ENCODE results near the gene CD151.
A peak's percentile ranks its signal among the peaks of the same experiment; 100 is the strongest.

Gene CD151

DNA sequence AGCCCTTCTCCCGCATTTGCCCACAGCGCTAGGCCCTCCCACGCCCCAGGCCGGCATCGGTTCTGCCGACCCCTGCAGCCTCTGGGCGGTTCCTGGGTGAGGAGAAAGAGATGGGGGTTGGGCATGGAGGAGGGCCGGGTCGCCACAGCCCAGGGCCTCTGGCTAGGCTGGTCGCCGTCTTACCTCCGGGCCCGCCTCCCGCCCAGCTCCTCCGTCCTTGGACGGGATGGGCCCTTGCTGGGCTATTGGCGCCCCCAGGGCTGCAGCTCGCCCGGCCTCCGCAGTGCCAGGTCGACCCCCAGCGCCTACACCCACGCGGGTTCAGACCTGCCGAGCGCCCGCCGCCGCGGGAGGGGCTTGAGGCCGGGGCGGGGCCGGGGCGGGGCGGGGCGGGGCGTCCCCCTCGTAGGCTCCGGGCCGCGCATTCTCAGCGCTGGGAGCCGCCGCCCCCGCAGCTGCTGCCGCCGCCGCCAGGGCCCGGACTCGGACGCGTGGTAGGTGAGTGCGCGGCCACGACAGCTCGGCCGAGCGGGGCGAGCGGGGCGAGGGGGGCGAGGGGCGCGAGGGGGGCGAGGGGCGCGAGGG is at the start of gene CD151:
CD151 (plus strand) TSS at position 424 of the 585 bp plus-strand sequence. CDS start 3,118 bp downstream, outside the sequence.
- no peak for TF ChIP-seq GATA1 (IDR thresholded peaks at IDR 0.05; ENCODE audit: low read depth, low read length)
- no peak for TF ChIP-seq POLR2A (IDR thresholded peaks at IDR 0.05; ENCODE audit: low read length)
- DNase-seq = peak; percentile 78 to 85

DNA sequence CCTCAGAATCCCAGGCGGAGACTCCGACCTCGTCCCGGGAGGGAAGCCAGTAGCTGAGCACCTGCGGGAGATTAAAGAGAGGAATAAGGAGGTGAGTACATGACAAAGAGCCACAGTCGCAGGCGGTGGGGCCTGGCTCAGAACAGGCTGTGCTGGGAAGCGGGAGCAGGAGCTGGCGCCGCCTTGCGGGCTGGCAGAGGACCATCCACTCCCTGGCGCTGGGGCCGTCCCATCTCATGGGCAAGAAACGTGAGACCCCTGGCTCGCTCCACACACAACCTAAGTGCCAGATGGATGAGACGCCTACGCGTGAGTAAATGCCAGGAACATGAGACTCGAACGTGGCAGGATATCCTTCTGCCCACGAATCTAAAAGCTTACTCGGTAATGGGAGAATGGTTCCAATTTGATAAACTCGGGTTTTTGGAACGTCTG is 49.2 kb upstream of the CD151 start:
- TF ChIP-seq POLR2A (IDR thresholded peaks at IDR 0.05; ENCODE audit: low read length) (no peak), GATA1 (IDR thresholded peaks at IDR 0.05; ENCODE audit: low read depth, low read length) (no peak)
- DNase-seq = peak; percentile 67 to 76

DNA sequence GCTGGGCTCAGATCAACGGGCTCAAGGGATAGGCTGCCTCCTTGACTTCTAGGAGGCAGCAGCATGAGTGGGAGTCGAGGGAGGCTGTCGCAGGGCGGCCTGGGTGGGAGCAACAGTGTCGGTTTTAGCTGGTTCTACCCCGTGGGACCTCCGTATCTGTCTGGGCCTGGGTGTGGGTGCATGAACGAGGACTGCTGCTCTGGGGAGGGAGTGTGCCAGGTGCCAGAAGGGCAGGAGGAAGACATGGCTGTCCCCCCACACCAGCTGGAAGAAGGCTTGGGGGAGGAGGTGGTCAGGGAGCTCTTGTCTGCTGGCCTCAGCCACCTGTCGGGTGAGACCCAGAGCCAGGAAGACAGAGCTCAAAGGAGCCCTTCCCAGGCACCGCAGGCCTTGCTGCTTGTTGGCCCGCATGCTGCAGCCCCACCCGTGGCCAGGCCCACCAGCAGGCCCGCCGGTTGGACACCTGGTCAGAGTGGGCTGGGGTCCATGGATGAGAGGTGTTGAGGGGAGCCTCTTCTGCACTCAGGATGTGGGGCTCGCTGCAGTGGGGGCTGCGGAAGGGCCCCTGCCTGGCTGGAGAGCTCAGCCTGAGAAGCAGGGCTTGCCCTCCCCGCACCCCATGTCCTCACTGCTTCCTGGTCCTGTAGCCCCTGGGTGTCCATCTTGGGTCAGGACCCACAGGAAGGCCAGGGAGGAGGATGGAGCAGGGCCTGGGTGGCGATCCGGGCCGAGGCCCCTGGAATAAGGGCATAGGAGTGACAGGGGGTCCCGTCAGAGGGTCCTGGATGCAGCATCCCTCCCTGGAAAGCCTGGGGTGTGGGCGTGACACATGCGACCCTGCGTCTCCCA is 46.3 kb upstream of the CD151 start:
- no peak for DNase-seq
- TF ChIP-seq GATA1 (IDR thresholded peaks at IDR 0.05; ENCODE audit: low read depth, low read length) (no peak), POLR2A (IDR thresholded peaks at IDR 0.05; ENCODE audit: low read length) (no peak)

DNA sequence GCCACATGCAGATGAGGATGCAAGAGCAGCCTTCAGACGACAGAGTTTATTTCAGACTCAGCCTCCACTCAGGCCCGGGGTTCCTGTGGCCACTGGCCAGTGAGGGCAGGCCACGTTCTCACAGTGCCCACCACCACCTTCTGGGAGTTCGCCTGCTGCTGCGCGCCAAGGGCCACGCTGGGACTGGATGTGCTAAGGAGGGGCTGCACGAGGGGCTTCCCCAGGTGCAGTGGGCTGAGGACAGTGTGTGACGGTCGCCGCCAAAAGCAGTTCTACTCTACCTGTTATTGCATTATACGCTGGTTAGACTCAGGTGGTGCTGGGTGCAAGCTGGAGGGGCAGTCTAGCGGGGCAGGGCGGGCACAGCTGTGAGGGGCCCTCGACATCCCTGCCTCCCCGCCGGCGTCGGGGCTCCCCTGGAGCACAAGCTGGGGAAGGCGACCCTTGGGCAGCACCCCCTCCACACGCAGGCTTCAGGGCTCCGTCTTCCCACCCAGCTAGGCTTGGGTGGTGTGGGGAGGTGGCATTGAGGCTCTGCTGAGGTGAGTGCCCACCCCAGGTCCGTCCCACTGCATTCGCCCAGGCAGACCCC is 45.6 kb upstream of the CD151 start:
- no peak for TF ChIP-seq GATA1 (IDR thresholded peaks at IDR 0.05; ENCODE audit: low read depth, low read length)
- no peak for TF ChIP-seq POLR2A (IDR thresholded peaks at IDR 0.05; ENCODE audit: low read length)
- DNase-seq = no peak

DNA sequence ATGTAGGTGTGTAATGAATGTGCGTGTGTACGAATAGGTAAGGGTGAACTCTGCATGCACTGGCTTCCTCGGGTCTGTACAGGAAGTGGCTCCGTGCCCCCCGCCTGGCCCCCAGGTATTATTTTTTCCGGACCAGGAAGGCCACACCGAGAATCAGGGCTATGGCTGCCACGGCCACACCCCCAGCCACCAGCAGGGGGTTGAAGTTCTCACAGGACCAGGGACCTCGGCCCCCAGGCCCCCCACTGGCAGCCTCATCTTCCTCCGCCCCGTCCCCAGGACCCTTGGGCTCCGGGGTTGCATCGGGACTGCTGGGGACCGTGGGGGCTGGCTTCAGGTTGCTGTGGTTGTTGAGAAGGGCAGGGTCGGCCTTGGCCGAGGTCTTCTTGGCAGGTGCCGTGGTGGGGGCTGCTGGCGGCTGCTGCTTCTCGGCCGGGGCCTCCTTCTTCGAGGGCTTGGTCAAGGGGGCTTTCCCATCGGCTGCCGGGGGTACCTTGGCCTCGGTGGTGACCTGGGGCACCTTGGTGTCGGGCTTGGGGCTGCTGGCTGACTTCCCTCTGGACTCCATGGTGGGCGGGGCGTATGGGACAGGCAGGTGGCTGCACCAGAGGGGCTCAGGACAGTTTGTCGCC is 44.6 kb upstream of the CD151 start:
- TF ChIP-seq POLR2A (IDR thresholded peaks at IDR 0.05; ENCODE audit: low read length) = no peak
- no peak for DNase-seq

DNA sequence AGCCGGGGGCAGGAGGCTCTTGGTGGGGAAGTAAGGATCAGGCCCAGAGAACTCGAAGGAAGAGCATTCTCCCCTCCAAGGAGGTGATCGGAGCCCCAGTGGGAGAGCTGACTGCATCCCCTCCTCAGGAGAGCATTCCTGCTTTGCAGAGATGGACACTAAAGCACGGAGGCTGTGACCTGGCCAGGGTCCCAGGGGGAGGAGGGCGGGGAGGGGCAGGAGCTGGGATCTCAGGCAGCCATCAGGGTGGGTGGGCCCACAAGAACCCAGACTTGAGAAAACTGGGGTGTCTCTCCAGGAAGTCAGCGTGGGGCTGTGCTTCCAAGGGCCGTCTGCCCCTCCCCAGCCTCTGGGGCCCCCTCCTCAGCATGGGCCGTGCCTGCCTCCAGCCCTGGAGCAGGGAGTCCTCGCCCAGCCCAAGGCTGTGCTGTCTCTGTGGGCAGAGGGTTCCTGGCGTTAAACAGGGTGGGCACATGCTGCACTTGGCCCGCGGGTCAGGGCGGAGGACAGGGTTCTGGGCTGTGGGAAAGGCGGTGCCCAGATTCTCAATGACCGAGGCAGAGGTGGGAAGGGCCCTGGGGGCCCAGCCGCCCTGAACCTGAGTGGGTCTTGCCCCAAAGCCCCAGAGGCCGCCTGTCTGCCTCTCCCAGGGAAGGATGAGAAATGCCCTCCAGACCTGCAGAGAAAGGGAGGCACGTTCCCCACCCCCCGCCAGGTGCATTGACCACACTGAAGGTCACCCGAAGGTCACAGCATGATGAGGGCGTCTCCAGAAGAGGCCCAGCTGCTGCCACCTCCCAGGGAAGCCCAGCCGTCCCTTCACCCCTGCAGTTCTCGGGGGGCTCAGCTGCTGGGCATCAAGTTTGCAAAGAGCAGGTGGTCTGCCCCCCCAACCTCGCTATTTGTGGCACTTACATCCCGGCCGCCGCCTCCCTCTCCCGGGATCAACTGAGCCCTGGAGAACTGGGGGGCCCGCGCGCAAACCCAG is 43.5 kb upstream of the CD151 start:
- no peak for TF ChIP-seq POLR2A (IDR thresholded peaks at IDR 0.05; ENCODE audit: low read length)
- TF ChIP-seq GATA1 (IDR thresholded peaks at IDR 0.05; ENCODE audit: low read depth, low read length) = no peak
- no peak for DNase-seq

DNA sequence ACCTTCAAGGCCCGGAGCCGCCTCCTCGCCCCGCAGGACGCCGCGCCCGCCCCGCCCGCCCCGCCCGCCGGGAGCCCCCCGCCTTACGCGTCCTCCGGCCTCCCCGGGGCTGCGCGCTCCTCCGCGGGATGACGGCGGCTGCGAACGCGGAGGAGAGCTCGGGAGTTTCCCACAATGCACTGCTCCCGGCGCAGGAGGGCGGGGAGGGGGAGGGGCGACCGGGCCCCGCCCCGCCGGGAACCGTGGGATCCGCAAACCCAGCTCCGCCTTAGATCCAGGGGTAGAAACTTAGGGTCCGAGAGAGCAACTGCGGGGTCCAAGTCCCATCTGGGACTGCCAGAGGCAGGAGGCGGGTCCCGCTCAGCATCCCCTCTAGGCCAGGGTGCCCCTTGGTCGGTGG is 42.8 kb upstream of the CD151 start, which contains the start of gene CEND1:
CEND1 (minus strand) TSS at position 148 of the 400 bp plus-strand sequence. CDS start 1,514 bp downstream, outside the sequence.
- DNase-seq = peak in 1 of 2 experiments; percentile 41
- TF ChIP-seq POLR2A (IDR thresholded peaks at IDR 0.05; ENCODE audit: low read length) (no peak), GATA1 (IDR thresholded peaks at IDR 0.05; ENCODE audit: low read depth, low read length) (no peak)

DNA sequence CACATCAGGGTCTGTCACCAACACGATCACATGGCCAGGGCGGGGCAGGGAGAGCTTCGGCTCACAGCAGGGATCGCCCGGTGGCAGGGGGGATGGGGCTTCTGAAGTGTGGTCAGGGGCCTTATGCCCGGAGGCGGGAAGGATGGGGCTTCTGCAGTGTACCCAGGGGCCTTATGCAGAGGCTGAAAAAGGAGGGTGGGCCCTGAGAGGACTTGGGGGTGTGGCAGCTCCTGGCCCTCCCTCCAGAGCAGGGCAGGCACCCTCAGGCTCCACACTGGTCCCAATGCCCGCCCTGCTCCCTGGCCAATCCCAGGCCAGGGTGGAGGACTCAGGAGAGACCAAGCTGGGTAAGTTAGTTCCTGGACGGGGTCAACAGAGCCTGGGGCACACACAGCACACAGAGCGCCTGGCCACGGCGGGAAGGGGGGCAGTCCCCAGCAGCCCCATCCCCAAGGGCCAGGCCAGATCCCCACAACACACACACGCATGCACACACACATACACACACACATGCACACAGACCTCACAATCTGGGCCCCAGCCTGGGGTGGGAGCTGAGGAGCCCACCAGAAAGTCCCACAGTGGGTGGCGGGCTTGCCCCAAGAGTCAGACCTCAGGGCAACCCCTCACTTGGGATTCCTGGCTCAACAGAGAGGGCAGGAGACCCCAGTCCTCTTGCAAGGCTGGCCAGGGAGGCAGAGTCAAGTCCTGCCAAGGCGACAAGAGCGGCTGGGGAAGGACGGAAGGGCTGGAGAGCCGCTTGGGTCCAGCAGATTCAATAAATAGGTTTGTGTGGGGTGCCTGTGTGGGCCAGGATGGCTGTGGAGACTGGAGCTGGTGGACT is 41.8 kb upstream of the CD151 start:
- TF ChIP-seq POLR2A (IDR thresholded peaks at IDR 0.05; ENCODE audit: low read length) = no peak
- TF ChIP-seq GATA1 (IDR thresholded peaks at IDR 0.05; ENCODE audit: low read depth, low read length) = no peak
- no peak for DNase-seq

DNA sequence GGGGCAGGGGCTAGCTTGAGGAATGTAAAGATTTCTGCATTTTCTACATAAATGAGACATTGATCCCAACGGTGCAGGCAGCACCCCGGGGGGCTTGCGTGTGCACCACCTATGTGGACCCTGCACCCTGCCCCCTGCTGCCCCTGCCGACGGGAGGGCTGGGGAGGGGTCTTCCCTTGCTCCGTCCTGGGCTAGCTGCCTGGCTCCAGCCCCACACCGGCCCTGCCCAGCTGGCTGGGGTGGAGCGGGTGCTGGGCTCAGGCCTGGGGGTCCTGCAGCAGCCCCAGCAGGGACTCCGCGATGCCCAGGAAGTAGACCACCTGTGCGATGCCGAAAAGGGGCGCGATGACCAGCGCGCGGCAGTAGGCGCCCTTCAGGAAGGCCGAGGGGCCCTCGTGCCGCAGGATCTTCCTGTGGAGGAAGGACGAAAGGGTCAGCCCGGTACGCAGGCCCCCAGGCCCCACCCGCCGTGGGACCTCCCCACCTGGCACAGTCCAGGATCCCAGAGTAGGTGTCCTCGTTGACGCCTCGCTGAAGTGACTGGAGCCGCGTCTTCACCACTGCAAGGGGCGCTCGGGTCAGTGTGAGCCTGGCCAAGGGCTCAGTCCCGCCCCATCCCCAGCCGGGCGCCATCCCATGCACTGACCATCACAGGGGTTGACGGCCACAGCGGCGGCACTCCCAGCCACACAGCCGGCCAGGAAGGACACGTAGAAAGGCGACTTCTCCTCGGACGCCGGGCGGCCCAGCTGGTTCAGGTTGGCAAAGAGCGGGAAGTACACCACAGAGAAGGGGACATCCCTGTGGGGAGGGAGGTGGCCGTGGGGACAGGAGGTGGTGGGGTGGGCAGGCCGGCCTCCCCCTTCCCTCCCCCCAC is 40.9 kb upstream of the CD151 start:
- DNase-seq = no peak
- TF ChIP-seq POLR2A (IDR thresholded peaks at IDR 0.05; ENCODE audit: low read length) = no peak
- TF ChIP-seq GATA1 (IDR thresholded peaks at IDR 0.05; ENCODE audit: low read depth, low read length) = no peak

DNA sequence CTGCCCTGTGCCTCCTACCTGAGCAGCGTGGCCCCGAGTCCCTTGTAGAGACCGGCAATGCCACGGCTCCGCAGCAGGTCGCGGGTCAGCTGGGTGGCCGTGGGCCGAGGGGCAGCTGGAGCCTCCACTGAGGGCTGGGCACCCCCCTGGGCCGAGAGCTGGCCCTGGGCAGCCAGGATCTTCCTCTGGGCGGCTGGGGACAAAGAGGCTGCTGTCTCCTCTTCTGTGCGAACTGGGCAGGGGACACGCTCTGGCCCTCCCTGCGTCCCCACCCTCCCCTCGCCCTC is 40.3 kb upstream of the CD151 start:
- DNase-seq = no peak
- TF ChIP-seq GATA1 (IDR thresholded peaks at IDR 0.05; ENCODE audit: low read depth, low read length) = no peak
- no peak for TF ChIP-seq POLR2A (IDR thresholded peaks at IDR 0.05; ENCODE audit: low read length)

DNA sequence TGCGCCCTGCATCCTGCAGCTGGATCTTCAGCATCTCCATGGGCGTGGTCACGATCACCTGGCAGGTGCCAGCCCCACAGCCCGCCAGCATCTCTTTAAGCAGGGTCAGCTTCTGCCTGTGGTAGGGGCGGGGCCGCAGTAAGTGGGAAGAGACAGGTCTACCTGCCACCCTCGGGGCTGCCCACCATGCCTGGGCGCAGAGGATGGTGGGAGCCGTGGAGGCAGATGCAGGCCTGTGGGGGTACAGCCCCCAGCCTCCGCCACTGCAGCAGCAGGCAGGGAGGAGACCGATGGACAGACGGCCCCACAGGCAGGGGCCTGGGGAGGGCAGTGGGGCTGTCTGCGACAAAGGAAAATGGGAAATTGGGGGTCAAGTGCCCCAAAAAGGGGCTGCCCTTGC is 39.9 kb upstream of the CD151 start:
- no peak for TF ChIP-seq GATA1 (IDR thresholded peaks at IDR 0.05; ENCODE audit: low read depth, low read length)
- no peak for TF ChIP-seq POLR2A (IDR thresholded peaks at IDR 0.05; ENCODE audit: low read length)
- no peak for DNase-seq

Data from erythroblast (primary cell).